ENCODE data around the gene CD3G.
A peak's percentile ranks its signal among the peaks of the same experiment; 100 is the strongest.
"Not testable (repeated sequence)": the region's sequence is repeated elsewhere in the genome, so short reads cannot be mapped to it uniquely, and the experiment has no call there.

The CD3G gene

GRCh38 chr11:118396097-118396501 is 52.0 kb downstream of the CD3G start:
- H3K27ac Mint-ChIP-seq: peak overlapping the region; percentile 75
- no peaks in the 10 kb centered on the region for H3K27me3 Mint-ChIP-seq
- no peak overlapping the region for H3K4me3 Mint-ChIP-seq
- H3K9me3 Mint-ChIP-seq: no peaks in the 10 kb centered on the region
- H3K36me3 Mint-ChIP-seq: peaks cover 9% of the 10 kb centered on the region
- peaks cover 29% of the 10 kb centered on the region for H3K4me1 Mint-ChIP-seq

GRCh38 chr11:118397448-118397847 is 53.3 kb downstream of the CD3G start:
- Mint-ChIP-seq H3K9me3 (no peaks in the 10 kb centered on the region), H3K4me1 (peaks cover 41% of the 10 kb centered on the region), H3K36me3 (peaks cover 18% of the 10 kb centered on the region), H3K27me3 (no peaks in the 10 kb centered on the region), H3K4me3 (no peak overlapping the region), H3K27ac (peak overlapping the region; percentile 65)

GRCh38 chr11:118398791-118399559 is 54.8 kb downstream of the CD3G start:
- Mint-ChIP-seq H3K4me3 (peak overlapping the region; percentile 63), H3K27ac (peak overlapping the region; percentile 100), H3K4me1 (peaks cover 48% of the 10 kb centered on the region), H3K9me3 (no peaks in the 10 kb centered on the region), H3K36me3 (peaks cover 18% of the 10 kb centered on the region), H3K27me3 (no peaks in the 10 kb centered on the region)

- Mint-ChIP-seq H3K27me3 (no peaks in the 10 kb centered on the region), H3K36me3 (peaks cover 18% of the 10 kb centered on the region), H3K4me3 (peak within 1 kb of the TSS; percentile 97), H3K27ac (peak within 1 kb of the TSS; percentile 100), H3K4me1 (peaks cover 69% of the 10 kb centered on the region), H3K9me3 (no peaks in the 10 kb centered on the region)
Observed at GRCh38 chr11:118401151-118401879, 57.2 kb downstream of the CD3G start, which contains the start of gene ATP5MG. Gene ATP5MG (plus strand): TSS chr11:118401606. CDS start chr11:118401666, 60 bp downstream.

GRCh38 chr11:118401880-118402590 is 57.9 kb downstream of the CD3G start:
- Mint-ChIP-seq H3K27me3 (no peaks in the 10 kb centered on the region), H3K36me3 (peaks cover 16% of the 10 kb centered on the region), H3K4me1 (peaks cover 73% of the 10 kb centered on the region), H3K4me3 (peak overlapping the region; percentile 97), H3K27ac (peak overlapping the region; percentile 100), H3K9me3 (no peaks in the 10 kb centered on the region)

- H3K4me3 Mint-ChIP-seq: peak overlapping the region; percentile 97
- H3K4me1 Mint-ChIP-seq: peaks cover 73% of the 10 kb centered on the region
- H3K36me3 Mint-ChIP-seq: peaks cover 16% of the 10 kb centered on the region
Observed at GRCh38 chr11:118402594-118402993, 58.5 kb downstream of the CD3G start.

More at GRCh38 chr11:118402594-118402993, 58.5 kb downstream of the CD3G start:
- not testable (repeated sequence) for H3K9me3 Mint-ChIP-seq, H3K27me3 Mint-ChIP-seq
- peak overlapping the region; percentile 100 for H3K27ac Mint-ChIP-seq

All from activated naive CD4-positive, alpha-beta T cell treated with anti-CD3 and anti-CD28 coated beads, Interleukin-2, amount 50 U/mL, for 24 hours (primary cell).